HG03196 (cell line): ENCODE data around the gene PPP1R9A.

ENCODE experiments used
- ATAC-seq: cut with Tn5 transposase; IDR thresholded peaks from one replicate; pipeline ENCODE4 v1.9.1; 2021; ENCODE audit not compliant: unreplicated experiment

Gene PPP1R9A

DNA sequence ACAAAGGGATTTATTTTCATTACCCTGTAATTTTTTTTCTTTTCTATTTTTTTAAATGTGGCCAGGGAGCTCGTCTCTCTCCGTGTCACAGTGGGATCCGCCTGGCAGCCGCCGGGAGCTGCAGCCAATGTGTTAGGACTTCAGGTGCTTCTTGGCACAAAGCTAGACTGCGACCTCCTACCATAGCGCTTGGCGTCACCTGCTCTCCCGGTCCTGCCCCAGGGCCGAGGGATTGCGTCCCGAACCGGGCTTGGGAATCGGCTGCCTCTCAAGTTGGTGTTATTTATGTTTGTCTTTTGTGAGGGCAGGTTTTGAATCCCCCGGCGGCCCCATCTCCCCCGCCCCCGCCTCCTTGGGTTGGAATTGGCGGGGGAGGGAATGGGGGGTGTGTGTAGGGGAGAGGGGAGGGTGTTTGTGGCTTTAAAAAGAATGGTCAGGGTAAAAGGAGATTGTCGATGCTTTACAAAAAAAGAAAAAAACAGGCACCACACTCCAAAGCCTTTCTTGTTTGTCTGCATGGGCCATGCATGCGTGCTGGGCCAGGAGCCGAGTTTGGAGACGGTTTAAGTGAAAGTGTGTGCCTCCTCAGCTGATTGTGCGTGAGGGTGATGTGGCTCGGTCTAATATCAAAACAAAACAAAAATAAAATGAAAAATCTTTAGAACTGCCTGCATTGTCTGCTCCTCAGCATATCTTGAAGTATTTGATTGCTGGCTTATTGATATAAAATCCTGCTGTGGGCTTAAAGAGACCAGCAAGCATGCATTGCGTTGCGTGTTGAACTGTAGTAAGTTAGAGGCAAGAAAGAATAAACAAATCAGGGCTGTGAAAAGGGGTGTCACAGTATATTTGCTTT, 1.2 kb downstream of the PPP1R9A start:
- ATAC-seq, result no peak

DNA sequence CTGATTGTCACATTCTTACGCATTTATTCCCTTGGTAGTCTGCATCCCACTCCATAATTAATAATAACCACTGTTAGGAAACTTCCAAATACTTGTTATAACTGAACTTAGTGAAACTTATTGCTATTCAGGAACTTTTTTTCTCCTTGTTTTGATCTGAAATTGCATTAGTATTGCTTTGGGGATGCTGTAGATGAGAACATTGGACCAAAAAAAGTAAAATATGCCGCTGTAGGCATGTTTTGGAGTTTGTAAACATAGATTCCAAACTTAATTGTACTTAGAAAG, 1.7 kb downstream of the PPP1R9A start:
- no peak for ATAC-seq

DNA sequence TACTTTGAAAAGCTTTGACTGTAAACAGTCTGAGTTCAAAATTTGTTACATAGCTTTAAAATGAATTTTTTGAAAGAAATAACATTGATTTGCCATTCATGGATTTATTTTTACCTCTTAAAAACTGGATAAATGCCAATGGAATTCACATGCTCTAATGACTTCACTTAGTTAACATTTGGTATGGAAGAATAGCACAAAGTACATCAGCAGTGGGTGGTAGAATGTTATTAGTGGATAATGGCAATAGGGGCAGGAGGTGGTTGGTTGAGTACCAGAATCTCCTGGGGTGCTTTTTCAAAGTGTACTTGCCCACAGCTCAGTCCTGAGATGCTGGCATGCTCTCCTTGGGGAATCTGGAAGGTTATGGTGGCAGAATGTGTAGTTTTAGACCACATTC, 4.7 kb downstream of the PPP1R9A start:
- no peak for ATAC-seq

DNA sequence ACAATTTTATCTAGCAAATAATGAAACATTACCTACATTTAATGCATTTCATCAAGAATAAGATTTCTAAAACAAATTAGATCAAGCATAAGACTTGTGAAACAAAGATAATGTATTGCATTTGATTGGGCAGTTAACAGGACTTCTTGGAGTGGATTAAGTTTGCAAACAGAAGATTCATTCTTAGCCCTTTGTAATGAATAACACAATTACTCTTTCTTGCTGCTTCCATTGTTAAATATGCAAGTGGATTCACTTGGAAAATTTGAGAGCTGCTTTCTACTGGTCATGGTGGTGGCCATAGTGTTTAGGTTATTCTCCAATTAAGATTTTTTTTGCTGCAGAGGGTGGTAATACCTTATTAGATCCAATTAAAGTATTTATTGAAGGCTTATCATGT, 6.0 kb downstream of the PPP1R9A start:
- no peak for ATAC-seq

DNA sequence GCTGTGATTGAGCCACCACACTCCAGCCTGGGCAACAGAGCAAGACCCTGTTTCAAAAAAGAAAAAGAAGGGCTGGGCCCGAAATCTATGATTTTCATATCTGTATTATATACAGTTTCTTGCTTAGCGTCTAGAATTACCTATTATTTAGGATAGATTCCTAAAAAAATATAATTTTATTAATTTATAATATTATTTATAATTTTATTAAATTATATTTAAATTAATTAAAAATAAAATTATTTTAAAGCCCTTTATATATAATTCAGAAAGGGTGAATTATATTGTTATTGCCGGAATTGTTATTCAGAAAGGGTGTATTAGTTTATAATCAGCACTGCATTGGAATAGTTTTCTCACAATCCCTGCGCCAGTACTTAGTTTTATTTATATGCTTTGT, 14.5 kb downstream of the PPP1R9A start:
- no peak for ATAC-seq

DNA sequence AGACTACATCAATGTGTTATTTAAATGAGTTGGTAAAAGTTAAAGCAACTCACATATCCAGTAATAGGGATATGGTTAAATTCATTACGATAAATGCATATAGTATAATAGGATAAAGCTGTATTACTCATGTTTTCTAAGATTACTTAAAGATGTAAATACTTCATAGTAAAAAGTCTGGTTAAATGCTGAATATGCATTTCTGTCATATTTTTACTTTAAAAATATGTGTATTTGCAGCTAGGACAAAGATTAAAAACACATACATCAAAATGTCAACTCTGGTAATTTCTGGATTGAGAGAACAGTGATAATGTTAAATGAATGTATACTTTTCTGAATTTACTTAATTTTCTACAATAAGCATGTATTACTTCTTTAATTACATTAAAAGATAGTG, 15.1 kb downstream of the PPP1R9A start:
- no peak for ATAC-seq

DNA sequence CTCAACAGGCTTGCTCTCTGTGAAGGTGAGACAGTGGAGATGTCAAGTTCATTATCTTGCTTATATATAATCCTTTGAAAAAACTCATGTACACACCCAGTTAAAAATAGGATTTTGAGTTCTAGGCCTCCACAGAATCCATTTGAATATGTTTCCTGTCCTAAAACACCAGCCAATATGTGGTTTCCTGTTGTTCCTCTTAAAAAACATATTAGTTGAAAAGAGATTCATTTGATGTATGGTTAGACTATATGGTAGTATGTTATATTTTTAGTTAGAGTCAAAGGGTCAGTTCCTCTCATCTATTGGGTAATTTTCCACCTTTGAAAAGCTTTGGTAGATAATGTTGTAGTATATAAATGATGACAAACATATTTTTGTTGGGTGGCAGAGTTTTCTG, 16.0 kb downstream of the PPP1R9A start:
- no peak for ATAC-seq

DNA sequence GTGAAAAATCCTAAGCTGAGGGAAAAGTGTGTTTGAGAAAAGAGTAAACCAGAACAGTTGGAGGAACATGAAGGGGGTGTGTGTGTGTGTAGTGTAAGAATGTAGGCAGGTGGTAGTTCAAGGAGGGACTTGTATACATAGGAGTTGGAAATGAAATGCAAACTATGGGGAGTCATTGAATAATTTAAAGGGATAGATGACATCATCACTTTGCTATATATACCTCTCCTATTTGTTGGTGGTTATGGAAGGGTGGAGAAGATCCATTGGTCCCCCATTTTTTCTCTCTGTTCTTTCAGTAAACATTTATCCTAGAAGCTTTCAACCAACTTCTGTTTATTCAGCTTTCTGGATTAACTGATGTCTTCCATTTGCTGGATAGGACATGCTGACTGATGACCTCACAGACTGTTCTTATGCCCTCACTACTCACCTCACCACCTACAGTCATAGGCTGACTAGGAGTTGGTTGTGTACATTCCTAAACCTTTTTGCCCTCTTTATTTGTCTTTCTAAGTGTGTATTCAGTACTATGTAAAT, 20.8 kb downstream of the PPP1R9A start:
- ATAC-seq, result no peak

DNA sequence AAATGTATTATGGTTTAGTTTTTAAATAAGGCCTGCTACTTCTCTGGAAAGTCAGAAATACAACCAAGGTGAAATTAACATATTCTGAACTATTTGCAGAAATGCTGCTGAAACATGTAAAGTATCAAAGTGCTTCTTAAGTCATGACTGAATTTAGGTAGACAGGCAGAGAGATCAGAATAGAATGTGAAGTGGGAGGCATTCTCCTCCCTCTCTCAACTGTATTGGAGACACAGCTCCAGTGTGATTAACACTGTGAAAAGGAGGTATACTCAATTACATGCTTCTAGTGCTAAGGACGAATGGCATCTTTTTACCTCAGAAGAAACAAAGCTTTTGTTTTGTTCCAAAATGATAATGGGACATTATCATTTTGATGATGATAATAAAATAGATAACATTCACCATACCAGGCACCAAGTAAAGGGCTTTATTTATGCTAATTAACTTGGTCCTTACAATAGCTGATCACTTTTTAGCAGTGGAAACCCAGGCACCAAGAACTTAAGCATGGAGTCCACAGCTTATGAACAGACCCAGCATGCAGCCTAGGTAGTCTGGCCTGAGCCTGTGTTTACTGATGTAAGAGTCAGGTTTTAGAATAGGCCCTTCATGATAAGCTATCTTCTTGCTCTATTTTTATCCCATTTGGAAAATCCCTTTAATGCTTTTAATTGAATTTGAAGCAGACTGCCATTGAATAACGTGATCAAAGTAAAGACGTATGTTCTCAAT, 26.0 kb downstream of the PPP1R9A start:
- no peak for ATAC-seq

DNA sequence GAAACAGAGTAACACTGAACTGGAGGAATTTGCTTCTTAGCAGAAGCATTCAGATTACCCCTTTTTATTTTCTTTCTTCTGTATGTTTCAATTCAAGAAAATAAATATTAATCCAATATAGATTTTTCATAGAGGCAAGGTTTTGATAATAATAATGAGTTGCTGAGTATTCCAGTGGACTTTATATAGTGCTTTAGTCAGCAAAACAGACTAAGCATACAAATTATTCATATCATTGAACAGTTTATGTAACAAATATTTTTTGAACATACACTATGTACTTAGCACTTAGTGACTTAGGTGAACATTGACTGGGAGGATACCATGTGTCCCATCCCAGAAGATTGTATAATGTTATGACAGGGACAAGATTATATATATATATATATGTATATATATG, 32.0 kb downstream of the PPP1R9A start:
- no peak for ATAC-seq

DNA sequence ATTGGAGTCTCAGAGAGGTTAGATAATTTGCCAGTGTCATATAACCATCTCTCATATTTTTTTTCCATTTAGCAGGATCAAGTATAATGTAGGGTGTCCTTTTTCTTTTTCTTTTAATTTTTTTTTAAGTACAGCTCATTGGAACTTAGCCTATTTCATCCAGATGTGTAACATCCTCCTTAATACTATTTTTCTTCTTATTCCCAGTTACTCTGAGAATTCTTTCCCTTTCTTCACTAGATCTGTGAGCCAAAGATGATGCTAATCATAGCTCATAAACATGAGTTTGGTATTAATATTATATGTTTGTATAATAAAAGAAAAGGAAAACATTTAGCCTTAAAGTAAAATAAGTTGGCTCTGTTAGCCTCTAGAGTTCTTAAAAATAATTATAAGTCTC, 32.8 kb downstream of the PPP1R9A start:
- ATAC-seq, result no peak

DNA sequence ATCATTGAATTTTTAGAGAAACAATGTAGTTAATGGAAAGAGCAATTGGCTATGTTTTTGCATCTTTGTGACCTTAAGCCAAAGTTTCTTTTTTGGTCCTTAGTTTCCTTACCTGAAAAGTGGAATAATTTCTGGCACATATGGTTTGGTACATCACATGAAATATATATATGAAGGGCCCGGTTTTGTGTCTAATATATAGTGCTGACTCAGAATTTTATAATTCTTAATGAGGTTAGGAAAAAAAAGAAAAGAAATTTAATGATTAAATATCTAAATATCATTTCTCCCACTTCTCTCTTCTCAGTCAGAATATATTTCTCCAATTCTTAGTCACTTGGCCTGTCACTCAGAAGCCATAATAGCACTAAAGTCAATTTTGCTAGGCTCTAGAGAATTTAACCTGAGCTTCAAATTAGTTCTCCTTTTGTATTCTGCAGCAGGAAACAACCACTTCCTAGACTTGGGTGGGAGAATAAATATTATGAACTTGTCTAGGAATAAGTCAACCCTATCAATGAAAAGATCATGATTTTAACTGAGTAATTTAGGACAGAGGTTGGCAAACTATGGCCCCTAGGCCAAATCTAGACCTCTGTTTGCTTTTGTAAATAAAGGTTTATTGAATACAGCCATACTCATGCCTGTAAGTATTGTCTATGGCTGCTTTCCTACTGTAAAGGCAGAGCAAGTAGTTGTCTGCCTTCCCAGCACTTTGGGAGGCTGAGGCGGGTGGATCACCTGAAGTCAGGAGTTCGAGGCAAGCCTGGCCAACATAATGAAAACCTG, 34.6 kb downstream of the PPP1R9A start:
- ATAC-seq, result no peak

DNA sequence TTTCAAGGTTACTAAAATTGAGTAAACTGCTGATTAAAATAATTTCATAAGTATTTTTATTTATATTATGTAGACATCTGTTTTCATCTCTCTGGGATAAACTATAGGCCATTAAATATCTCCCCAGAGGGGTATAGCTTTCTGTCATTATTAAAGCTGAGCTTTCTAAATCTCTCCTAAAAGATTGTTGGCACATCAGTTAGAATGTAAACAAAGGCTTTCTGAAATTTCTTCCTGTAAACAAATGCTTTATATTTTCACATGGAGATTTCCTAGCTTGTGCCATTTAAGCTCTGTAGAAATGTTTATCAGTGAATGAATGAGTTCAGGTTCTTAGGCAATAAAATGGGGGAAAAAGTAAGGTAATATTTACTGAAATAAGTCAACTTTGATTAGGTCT, 35.7 kb downstream of the PPP1R9A start:
- ATAC-seq, result no peak

DNA sequence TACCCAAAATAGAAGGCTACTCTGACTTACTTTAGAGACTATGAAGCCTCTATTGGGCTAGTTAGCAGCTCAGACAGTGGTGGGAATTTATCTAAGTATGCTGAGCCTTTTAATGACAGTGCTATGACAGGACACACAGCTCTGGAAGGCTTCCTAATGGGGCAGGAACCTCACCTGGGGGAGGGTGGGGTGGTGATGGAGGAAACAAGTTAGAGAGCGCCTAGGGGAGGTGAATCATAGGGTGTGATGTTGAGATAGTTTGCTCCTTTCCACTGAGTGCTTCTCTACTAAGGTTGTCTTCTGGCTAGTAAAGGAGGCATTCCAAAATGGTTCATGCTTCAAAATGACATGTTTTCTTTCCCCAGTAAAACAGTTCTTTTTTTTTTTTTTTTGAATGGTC, 42.1 kb downstream of the PPP1R9A start:
- ATAC-seq, result no peak

DNA sequence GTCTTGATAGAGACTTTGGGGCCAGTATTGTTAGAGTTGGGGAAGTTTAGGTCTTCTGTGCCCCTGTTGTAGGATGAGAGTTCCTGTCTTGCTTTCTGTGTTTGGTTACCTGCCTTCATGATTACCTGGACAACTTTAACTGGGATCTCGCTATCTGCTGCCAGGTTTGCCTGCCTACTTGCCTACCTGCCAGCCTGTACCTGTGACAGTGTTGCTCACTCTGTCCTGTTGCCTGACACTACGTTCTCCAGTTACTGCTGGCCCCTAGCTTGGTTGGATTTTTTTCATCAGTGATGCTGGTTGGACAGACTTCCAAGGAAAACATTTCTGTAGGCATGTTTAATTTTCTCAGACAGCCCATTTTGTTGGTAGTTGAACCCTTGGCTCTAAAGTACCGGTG, 48.4 kb downstream of the PPP1R9A start:
- ATAC-seq, result no peak

DNA sequence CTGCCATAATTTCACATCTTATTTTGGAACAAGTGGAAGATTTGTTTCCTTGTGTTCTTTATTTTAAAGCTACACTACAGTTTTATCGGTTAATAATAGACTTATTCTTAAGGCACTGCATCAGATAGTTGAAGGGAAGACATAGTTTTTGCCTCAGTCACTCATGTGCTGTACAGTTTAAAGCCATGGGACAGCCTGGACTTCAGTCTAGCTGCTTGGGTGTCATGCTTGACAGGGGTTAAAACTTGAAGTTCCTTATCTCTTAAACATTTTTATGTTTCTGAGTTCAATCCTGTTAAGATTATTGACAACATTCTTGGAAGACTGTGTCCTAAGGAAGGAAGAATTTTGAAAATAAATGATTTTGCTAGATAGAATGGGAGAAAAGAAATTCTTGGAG, 49.7 kb downstream of the PPP1R9A start:
- ATAC-seq, result no peak

DNA sequence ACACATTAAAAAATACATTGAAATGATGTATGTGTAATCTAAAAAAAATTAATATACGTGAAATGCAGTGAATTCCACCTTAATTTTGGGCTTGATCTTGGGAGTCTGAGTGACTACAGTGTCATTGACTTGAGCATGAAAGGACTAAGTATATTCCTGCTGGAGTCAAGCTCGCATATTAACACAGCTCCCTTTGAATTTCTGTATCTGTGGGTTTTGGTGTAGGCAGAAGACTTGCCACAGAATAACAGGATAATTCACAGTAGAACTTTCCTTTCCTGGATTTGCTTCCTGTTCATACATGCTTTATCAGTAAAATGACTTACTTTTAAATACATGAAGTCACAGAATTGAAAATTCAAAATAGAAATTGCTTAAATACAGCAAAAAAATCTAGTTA, 55.3 kb downstream of the PPP1R9A start:
- ATAC-seq, result no peak

DNA sequence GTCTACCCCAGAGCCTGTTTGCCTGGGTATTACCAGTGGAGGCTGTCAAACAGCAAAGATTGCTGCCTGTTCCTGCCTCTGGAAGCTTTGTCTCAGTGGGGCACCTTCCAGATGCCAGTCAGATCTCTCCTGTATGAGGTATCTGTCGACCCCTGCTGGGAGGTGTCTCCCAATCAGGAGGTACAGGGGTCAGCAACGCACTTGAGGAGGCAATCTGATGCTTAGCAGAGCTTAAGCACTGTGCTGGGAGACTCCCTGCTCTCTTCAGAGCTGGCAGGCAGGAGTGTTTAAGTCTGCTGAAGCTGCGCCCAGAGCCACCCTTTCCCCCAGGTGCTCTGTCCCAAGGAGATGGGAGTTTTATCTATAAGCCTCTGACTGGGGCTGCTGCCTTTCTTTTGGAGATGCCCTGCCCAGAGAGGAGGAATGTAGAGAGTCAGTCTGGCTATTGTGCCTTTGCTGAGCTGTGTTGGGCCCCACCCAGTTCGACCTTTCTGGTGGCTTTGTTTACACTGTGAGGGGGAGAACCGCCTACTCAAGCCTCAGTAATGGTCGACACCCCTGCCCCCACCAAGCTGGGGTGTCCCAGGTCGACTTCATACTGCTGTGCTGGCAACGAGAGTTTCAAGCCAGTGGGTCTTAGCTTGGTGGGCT, 62.2 kb downstream of the PPP1R9A start:
- ATAC-seq, result no peak

DNA sequence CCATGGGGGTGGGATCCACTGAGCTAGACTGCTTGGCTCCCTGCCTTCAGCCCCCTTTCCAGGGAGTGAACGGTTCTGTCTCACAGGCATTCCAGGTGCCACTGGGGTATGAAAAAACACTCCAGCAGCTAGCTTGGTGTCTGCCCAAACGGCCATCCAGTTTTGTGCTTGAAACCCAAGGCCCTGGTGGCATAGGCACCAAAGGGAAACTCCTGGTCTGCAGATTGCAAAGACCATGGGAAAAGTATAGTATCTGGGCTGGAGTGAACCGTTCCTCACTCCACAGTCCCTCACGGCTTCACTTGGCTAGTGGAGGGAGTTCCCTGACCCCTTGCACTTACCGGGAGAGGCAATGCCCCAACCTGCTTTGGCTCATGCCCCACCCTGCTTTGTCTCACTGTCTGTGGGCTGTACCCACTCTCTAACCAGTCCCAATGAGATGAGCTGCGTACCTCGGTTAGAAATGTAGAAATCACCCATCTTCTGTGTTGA, 62.7 kb downstream of the PPP1R9A start:
- no peak for ATAC-seq

DNA sequence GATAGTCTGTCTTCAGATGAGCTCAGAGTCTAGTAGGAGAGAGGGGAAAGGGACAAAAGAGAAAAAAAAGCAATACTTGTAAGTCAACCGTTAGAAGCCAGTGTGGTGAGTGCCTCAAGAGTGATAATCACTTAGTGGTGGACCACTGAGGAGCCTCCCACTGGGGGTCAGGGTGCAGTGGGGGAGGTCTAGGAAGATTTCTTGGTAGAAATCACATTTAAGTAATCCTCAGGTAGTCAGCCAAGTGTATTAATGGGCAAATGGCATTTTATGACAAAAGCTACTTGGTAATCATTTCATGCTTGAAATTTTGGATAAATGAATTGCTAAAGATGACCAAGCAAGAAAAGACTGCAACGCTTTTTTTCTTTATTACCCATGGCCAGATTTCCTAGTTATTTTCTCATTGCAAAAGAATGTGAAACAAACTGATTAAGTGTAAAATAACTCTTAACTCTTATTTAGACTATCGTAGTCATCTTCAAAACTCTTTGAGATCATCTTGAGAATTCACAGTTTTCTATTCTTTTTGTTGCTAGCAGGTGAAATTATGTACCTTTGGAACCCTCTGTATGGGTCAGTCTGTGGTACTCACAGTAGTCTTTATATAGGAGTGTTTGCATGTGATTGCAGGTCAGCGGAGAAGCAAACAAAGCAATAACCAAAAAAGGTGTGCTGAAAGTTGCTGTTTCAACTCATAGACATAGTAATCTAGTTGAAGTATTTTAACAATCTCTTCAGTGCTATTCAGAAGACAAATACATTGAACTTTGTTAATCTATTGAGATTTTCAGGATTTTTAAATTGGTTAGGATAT, 63.9 kb downstream of the PPP1R9A start:
- no peak for ATAC-seq
